HEK293 (cell line): Measurements from ENCODE around the gene MGMT.
A peak's percentile ranks its signal among the peaks of the same experiment; 100 is the strongest.

Source experiments
- CTCF ChIA-PET: fragments of 350-600 bp; formaldehyde crosslinking; extraction: SDS; loops from one replicate; lab custom pipeline; 2021; ENCODE audit warnings: antibody characterized with exemption; lab: Yijun Ruan, JAX
- POLR2A ChIA-PET: fragments of 300-600 bp; formaldehyde crosslinking; extraction: SDS; loops from one replicate; lab custom pipeline; 2020; ENCODE audit warnings: antibody characterized with exemption, inconsistent platforms; lab: Yijun Ruan, JAX
- H3K27ac ChIP-seq: fragments of 200-500 bp; sonication (Bioruptor generic); 2 replicates; pipeline ENCODE4 v1.5.1; 2014; ENCODE audit warnings: low read depth, low read length, control low read depth, inconsistent platforms; ENCODE audit errors: extremely low read depth
- H3K36me3 ChIP-seq, 2 experiments: fragments of 200-500 bp in 1 of 2; sonication (Bioruptor generic) in 1 of 2; 1 replicate in 1 of 2; 2 replicates in 1 of 2; pipeline ENCODE4 v1.5.1; 2014 to 2017; ENCODE audit warnings: inconsistent platforms in 2 of 2, low read length in 2 of 2; ENCODE audit not compliant: control insufficient read depth in 2 of 2, insufficient read depth in 1 of 2
- H3K4me1 ChIP-seq: fragments of 200-500 bp; sonication (Bioruptor generic); 2 replicates; pipeline ENCODE4 v1.5.1; 2014; ENCODE audit warnings: mild to moderate bottlenecking, low read length, inconsistent platforms; ENCODE audit not compliant: control insufficient read depth, insufficient read depth
- H3K4me3 ChIP-seq: 2 replicates; pipeline ENCODE4 v1.5.1; 2011; ENCODE audit warnings: low read depth, mild to moderate bottlenecking, control low read depth, low read length, moderate library complexity
- H3K9me3 ChIP-seq: fragments of 200-500 bp; sonication (Bioruptor generic); 2 replicates; pipeline ENCODE4 v1.5.1; 2014; ENCODE audit warnings: low read depth, low read length, inconsistent platforms; ENCODE audit not compliant: control insufficient read depth, insufficient read depth
- BCL6B ChIP-seq: fragments of 450-650 bp; formaldehyde crosslinking; IDR thresholded peaks from 2 replicates; pipeline ENCODE4 v1.5.1; 2017; ENCODE audit warnings: missing biosample characterization, missing genetic modification characterization
- KLF8 ChIP-seq: fragments of 450-650 bp; formaldehyde crosslinking; IDR thresholded peaks from 2 replicates; pipeline ENCODE4 v1.5.1; 2016; ENCODE audit warnings: missing biosample characterization, missing genetic modification characterization
- OSR2 ChIP-seq: fragments of 450-650 bp; formaldehyde crosslinking; IDR thresholded peaks from 2 replicates; pipeline ENCODE4 v1.5.1; 2016; ENCODE audit warnings: missing biosample characterization, missing genetic modification characterization
- PRDM10 ChIP-seq: fragments of 450-650 bp; formaldehyde crosslinking; IDR thresholded peaks from 2 replicates; pipeline ENCODE4 v1.5.1; 2016; ENCODE audit warnings: missing biosample characterization, missing genetic modification characterization
- PRDM4 ChIP-seq: fragments of 450-650 bp; formaldehyde crosslinking; IDR thresholded peaks from 2 replicates; pipeline ENCODE4 v1.5.1; 2017; ENCODE audit warnings: missing biosample characterization, missing genetic modification characterization
- REPIN1 ChIP-seq: fragments of 450-650 bp; formaldehyde crosslinking; IDR thresholded peaks from 2 replicates; pipeline ENCODE4 v1.5.1; 2017; ENCODE audit warnings: missing biosample characterization, missing genetic modification characterization, low read depth
- ZBTB11 ChIP-seq: fragments of 450-650 bp; formaldehyde crosslinking; conservative IDR thresholded peaks from 2 replicates; pipeline ENCODE4 v1.5.1; 2016; ENCODE audit warnings: low read depth, missing biosample characterization, missing genetic modification characterization
- ZIC2 ChIP-seq: fragments of 450-650 bp; formaldehyde crosslinking; IDR thresholded peaks from 2 replicates; pipeline ENCODE4 v1.5.1; 2016; ENCODE audit warnings: missing biosample characterization, missing genetic modification characterization
- ZNF10 ChIP-seq: fragments of 450-650 bp; formaldehyde crosslinking; IDR thresholded peaks from 2 replicates; pipeline ENCODE4 v1.5.1; 2017; ENCODE audit warnings: missing biosample characterization, missing genetic modification characterization
- ZNF133 ChIP-seq: fragments of 450-650 bp; formaldehyde crosslinking; IDR thresholded peaks from 2 replicates; pipeline ENCODE4 v1.5.1; 2016; ENCODE audit warnings: missing biosample characterization, missing genetic modification characterization
- ZNF146 ChIP-seq: fragments of 450-650 bp; formaldehyde crosslinking; IDR thresholded peaks from 2 replicates; pipeline ENCODE4 v1.5.1; 2016; ENCODE audit warnings: missing biosample characterization, missing genetic modification characterization
- ZNF157 ChIP-seq: fragments of 450-650 bp; formaldehyde crosslinking; IDR thresholded peaks from 2 replicates; pipeline ENCODE4 v1.5.1; 2016; ENCODE audit warnings: missing biosample characterization, missing genetic modification characterization
- ZNF211 ChIP-seq: fragments of 450-650 bp; formaldehyde crosslinking; IDR thresholded peaks from 2 replicates; pipeline ENCODE4 v1.5.1; 2016; ENCODE audit warnings: low read depth, missing biosample characterization, missing genetic modification characterization
- ZNF221 ChIP-seq: fragments of 450-650 bp; formaldehyde crosslinking; IDR thresholded peaks from 2 replicates; pipeline ENCODE4 v1.5.1; 2017; ENCODE audit warnings: missing biosample characterization, missing genetic modification characterization, borderline replicate concordance
- ZNF223 ChIP-seq: fragments of 450-650 bp; formaldehyde crosslinking; IDR thresholded peaks from 2 replicates; pipeline ENCODE4 v1.5.1; 2016; ENCODE audit warnings: missing biosample characterization, missing genetic modification characterization
- ZNF248 ChIP-seq: fragments of 450-650 bp; formaldehyde crosslinking; IDR thresholded peaks from 2 replicates; pipeline ENCODE4 v1.5.1; 2017; ENCODE audit warnings: missing biosample characterization, missing genetic modification characterization
- ZNF302 ChIP-seq: fragments of 450-650 bp; formaldehyde crosslinking; IDR thresholded peaks from 2 replicates; pipeline ENCODE4 v1.5.1; 2016; ENCODE audit warnings: missing biosample characterization, missing genetic modification characterization, low read depth
- ZNF335 ChIP-seq: fragments of 450-650 bp; formaldehyde crosslinking; conservative IDR thresholded peaks from 2 replicates; pipeline ENCODE4 v1.5.1; 2016; ENCODE audit warnings: missing biosample characterization, missing genetic modification characterization
- ZNF341 ChIP-seq: fragments of 450-650 bp; formaldehyde crosslinking; IDR thresholded peaks from 2 replicates; pipeline ENCODE4; 2016; ENCODE audit warnings: low read depth, missing biosample characterization, missing genetic modification characterization
- ZNF37A ChIP-seq: fragments of 450-650 bp; IDR thresholded peaks from 2 replicates; pipeline ENCODE4 v1.5.1; 2018; ENCODE audit warnings: missing biosample characterization, missing genetic modification characterization
- ZNF449 ChIP-seq: fragments of 450-650 bp; formaldehyde crosslinking; IDR thresholded peaks from 2 replicates; pipeline ENCODE4 v1.5.1; 2017; ENCODE audit warnings: missing biosample characterization, mild to moderate bottlenecking, missing genetic modification characterization, moderate library complexity
- ZNF488 ChIP-seq: fragments of 450-650 bp; formaldehyde crosslinking; IDR thresholded peaks from 2 replicates; pipeline ENCODE4 v1.5.1; 2016; ENCODE audit warnings: missing biosample characterization, missing genetic modification characterization
- ZNF621 ChIP-seq: fragments of 450-650 bp; formaldehyde crosslinking; IDR thresholded peaks from 2 replicates; pipeline ENCODE4 v1.5.1; 2017; ENCODE audit warnings: missing biosample characterization, missing genetic modification characterization
- ZNF623 ChIP-seq: fragments of 450-650 bp; formaldehyde crosslinking; IDR thresholded peaks from 2 replicates; pipeline ENCODE4 v1.5.1; 2016; ENCODE audit warnings: missing biosample characterization, missing genetic modification characterization

Gene MGMT

GRCh38 chr10:129466703-129467358 is at the start of gene MGMT:
TSS of gene MGMT (plus strand) at chr10:129467241.
- ChIA-PET POLR2A (interaction anchor here (0.7 kb wide), 1 partner anchor 808 kb away, joined by 6 read pairs; no protein-coding TSS in a partner anchor), CTCF (interaction anchor here (0.6 kb wide), 1 partner anchor 504 kb away, joined by 4 read pairs; no protein-coding TSS in a partner anchor)
- Histone ChIP-seq H3K27ac (peak within 1 kb of the TSS; percentile 82; the same call in 1 of the 2 replicates), H3K4me3 (peak within 1 kb of the TSS; percentile 38), H3K36me3 (peaks cover 0 to 2% of the 10 kb centered on the region in 2 experiments; a peak in 2 of 3 replicates), H3K9me3 (no peaks in the 10 kb centered on the region), H3K4me1 (peaks cover 3% of the 10 kb centered on the region)
- TF ChIP-seq ZNF488 (tag by site-specific recombination) (no peak), PRDM10 (tag by site-specific recombination) (no peak), ZNF248 (no peak), ZNF449 (no peak), KLF8 (peak; percentile 38; the same call in 1 of the 2 replicates), ZNF37A (no peak), ZNF157 (tag by site-specific recombination) (no peak), ZNF133 (tag by site-specific recombination) (no peak), ZNF623 (tag by site-specific recombination) (no peak), ZNF10 (tag by site-specific recombination) (no peak), REPIN1 (tag by site-specific recombination) (peak; percentile 54; the same call in 1 of the 2 replicates), ZNF221 (tag by site-specific recombination) (no peak), ZNF146 (tag by site-specific recombination) (no peak), BCL6B (no peak), ZBTB11 (tag by site-specific recombination) (0 out of 2 replicates have a peak, but pooled peaks have one; percentile 5), ZNF211 (no peak), ZNF341 (tag by site-specific recombination) (peak; percentile 37; the same call in 1 of the 2 replicates), OSR2 (tag by site-specific recombination) (no peak), ZIC2 (tag by site-specific recombination) (no peak), PRDM4 (tag by site-specific recombination) (no peak), ZNF302 (tag by site-specific recombination) (no peak), ZNF223 (no peak), ZNF335 (peak; percentile 96), ZNF621 (no peak)
